DMS153 treated with DMSO at 0.1 percent for 48 hours (cell line): ENCODE measurements around the gene MED15.
A peak's percentile ranks its signal among the peaks of the same experiment; 100 is the strongest.
"Not testable (repeated sequence)": the region's sequence is repeated elsewhere in the genome, so short reads cannot be mapped to it uniquely, and the experiment has no call there.

ENCODE experiments used
- DNase-seq: peaks from one replicate; lab custom pipeline; 2025; ENCODE audit not compliant: unreplicated experiment; lab: John Stamatoyannopoulos, UW

Gene MED15

DNA sequence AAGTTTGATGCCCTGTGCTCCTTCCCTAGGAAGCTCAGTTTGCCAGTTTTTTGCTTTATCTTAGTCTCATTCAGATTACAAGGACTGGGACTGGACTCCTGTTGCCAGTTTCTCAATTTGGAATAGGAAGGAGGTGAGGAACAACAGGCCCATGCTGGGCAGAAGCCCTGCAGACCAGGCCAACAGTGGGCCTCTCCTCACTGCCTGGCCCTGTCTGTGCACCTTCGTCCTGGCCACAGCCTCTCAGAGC is 23.7 kb downstream of the MED15 start:
- DNase-seq: no peak

DNA sequence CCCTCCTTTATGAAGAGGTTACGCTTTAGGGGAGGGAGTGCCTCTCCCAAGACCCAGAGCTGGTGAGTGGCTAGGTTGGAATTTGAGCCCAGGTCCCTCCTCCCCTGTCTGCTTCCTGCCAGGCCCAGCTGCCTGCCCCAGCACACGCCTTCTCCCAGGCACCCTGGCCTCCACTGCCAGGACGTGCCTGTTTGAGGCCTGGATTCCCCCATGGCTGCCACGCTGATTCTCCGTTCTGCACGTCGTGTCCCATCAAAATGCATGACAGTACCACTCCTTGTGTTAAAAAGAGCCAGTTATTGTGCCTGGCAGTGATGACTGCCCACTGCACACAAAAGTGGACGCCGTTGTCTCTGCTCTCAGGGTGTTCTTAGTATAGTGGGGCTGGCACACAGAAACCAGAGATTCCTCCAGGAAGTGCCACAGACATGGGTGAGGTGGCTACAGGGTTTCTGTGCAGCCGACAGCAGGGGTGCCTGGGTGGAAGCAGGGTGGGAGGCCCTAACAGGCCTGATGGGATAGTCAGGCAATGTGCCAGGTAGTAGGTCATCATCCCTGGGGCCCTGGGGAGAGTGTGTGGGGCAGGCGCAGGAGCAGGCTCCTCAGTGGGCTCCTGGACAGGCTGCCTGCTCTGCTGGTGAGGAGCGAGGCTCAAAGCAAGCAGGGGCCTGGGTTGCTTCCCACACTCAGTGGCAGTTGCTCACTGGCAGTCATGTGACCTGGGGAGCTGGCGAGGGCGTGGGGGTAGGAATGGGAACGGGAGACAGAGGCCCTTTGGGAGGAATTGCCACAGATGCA is 24.2 kb downstream of the MED15 start:
- DNase-seq: peak; percentile 13

DNA sequence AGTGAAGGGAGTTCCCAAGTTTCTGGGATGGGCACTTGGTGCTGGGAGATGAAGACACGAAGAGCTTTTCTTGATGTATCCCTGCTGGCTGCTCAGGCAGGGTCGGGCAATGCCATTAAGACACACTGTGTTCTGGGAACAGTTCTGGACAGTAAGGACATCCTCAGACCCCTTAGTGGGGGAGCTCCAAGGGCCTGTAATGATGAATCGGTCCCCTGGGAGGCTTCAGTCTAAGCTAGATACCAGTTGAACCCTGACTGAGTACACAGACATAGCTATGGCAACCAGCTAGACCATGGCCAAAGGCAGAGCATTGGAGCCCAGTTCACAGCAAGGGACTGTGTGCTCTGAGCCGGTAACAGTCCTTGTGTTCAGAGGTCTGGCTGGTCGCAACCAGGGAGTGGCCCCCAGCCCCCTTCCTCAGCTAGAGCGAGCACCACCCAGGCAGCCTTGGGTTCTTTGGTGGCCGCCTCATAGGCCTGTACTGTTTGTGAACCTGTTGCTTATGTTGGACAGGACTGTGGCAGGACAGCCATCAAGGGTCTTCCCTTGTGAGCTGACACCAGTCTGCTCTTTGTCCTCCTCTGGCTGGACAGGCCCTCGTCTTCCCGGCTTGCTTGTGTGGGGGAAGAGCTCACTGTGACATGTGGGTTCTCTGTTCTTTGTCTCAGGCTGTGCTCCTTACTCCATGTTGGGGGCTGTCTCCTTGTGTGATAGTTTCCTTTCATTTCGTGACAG is 25.0 kb downstream of the MED15 start:
- DNase-seq: no peak

DNA sequence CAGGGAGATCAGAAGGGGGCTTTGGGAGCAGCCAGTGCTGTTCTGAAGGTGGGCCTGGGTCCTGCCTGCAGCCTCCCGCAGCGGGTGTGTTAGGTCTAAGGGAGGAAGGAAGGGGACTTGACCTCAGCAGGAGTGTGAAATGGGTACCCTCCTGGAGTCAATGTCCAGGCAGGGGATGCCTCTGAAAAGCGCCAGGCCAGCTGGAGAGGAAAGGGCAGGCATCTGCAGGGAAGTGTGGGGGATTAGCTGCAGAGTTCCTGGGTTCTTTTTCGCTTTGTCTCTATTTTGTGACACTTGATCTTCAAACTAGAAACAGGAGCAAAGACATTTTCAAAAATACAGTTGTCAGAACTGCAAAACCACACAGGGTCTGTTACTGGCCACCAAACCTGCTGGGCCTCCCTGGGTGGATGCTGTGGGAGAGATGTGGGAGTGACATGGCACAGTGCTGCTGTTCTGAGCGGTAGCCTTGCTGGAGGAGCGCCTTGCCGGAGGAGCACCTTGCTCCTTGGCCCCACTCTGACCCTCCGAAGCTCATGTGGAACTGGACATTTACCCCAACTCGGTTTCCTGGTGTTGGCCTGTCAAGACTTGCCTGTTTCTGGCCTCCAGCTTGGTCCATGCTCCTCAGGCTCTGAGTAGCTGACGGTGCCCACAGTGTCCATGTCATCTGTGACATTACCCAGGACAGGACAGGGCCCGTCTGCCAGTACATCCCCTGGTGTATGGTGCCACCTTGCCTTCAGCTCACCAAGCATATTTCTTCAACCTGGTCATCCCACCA is 25.9 kb downstream of the MED15 start:
- no peak for DNase-seq

DNA sequence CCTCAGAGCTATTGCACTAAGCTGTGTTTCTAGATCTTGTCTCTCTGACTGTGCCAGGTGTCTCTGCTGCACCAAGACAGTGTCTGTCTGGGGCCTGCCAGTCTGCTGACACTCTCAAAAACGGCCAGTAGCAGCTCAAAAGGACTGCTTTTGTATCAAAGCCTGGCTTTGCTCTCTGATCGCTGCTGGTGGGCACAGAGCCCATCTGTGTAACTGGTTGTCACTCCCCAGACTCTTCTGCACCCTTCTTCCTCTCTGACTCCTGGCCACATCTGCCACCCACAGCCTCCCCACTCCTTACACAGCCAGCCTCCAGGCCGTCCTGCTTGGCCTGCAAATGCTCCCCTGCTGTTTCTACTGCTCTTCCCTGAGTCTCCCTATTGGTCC is 26.5 kb downstream of the MED15 start:
- DNase-seq: no peak

DNA sequence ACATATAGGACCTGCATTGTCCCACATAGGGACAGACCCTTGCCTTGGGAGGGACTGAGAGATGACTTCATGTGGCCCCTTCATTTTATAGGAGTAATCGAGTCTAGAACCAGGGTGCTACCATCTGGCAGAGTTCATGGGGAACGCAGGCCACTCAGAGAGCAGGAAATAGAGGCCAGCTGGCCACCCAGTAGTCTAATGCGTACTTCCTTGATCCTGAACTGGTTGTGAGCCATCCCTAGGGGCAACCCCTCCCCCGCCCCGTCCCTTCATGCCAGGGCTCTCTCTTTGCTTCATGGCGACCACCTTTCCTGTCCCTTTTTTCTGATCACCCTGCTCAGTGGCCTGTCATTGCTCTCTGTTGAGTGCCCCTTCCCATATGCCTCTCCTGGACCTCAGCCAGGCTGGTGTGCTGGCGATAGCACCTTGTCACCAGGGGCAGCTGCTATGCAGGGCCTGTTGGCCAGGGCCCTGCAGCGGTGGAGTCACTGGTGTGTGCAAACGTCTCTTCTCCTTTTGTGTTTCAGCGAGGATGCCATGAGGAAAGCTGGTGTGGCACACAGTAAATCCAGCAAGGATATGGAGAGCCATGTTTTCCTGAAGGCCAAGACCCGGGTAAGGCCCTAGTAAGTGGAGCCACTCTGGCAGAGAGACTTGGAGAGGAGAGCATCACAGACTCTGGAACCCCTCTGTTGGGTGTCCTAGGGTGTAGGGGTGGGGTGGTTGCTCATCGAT is 29.3 kb downstream of the MED15 start:
- peak; percentile 26 for DNase-seq

DNA sequence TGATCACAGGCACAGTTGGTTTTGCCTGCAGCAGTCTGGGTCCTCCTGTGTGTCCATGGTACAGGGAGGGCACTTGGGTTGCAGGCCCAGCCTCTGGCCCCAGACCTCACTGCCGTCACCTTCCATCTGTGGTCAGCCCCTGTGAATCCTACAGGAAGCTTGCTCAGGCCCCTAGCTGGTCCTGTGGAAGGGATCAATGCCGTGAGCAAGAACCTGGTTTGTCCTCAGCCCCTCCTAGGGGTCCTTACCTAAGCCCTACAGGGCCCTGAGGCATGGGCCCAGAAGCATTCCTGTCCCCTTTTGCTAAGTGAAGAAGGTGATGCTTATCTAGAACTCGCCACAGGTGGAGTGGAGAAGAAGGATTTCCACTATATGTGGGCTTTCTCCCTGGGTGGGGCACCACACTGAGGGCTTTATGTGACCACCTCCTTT is 29.9 kb downstream of the MED15 start:
- no peak for DNase-seq

DNA sequence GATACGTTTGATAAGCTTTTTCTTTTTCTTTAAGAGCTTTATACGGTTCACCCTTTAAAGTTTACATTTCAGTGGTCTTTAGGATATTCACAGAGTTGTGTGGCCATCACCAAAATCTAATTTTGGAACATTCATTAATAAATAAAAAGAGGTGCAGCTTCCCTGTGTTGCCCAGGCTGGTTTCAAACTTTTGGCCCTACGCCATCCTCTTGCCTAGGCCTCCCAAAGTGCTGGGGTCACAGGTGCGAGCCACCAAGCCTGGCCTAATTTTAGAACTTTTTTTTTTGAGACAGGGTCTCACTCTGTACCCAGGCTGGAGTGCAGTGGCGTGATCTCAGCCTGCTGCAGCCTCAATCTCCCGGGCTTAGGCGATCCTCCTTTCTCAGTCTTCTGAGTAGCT is 30.6 kb downstream of the MED15 start:
- DNase-seq: no peak

DNA sequence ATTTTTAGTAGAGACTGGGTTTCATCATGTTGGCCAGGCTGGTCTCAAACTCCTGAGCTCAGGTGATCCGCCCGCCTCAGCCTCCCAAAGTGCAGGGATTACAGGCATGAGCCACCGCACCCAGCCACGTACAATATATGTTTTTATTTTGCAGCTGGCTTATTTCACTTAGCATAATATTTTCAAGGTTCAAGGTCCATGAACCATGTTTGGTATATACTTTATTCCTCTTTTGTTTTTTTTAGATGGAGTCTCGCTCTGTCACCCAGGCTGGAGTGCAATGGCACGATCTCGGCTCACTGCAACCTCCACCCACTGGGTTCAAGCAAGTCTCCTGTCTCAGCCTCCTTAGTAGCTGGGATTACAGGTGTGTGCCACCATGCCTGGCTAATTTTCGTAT is 31.5 kb downstream of the MED15 start:
- DNase-seq: not testable (repeated sequence)

DNA sequence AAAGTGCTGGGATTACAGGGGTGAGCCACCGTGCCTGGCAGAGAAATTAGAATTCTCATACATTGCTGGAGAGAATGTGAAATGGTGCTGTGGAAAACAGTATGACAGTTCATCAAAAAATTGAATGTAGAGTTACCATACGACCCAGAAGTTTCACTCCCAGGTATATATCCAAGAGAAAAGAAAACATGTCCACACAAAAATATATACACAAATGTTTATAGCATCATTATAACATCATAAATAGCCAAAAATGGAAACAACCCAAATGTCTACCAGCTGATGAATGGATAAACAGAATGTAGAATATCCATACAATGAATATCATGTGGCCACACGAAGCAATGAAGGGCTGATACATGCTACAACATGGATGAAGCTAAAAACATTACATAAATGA is 34.6 kb downstream of the MED15 start:
- no peak for DNase-seq

DNA sequence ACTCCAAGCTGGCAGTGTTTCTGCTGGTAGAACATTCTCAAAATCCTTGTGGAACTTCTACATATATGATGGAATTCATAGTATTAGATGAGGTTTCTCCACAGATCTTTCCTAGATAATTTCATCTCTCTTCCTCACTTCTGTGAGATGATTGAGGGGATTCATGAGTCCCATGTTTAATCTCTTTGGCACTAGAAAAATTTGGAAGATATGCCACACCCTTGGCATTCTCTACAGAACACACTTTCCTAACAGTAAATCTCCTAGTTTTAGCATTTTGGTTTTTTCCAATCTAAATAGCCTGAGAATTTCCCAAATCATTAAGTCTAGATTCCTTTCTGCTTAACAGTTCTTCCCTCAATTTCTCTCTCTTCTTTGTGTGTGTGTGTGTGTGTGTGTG is 35.3 kb downstream of the MED15 start:
- no peak for DNase-seq

DNA sequence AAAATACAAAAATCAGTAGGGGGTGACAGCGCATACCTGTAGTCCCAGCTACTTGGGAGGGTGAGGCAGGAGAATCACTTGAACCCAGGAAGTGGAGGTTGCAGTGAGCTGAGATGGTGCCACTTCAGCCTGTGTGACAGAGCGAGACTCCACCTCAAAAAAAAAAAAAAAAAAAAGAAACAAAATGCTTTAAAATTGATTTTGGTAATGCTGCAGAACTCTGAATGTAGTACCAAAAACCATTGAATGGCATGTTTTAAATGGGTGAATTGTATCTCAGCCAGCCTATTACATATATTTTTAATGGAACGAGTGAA is 37.9 kb downstream of the MED15 start:
- DNase-seq: not testable (repeated sequence)

DNA sequence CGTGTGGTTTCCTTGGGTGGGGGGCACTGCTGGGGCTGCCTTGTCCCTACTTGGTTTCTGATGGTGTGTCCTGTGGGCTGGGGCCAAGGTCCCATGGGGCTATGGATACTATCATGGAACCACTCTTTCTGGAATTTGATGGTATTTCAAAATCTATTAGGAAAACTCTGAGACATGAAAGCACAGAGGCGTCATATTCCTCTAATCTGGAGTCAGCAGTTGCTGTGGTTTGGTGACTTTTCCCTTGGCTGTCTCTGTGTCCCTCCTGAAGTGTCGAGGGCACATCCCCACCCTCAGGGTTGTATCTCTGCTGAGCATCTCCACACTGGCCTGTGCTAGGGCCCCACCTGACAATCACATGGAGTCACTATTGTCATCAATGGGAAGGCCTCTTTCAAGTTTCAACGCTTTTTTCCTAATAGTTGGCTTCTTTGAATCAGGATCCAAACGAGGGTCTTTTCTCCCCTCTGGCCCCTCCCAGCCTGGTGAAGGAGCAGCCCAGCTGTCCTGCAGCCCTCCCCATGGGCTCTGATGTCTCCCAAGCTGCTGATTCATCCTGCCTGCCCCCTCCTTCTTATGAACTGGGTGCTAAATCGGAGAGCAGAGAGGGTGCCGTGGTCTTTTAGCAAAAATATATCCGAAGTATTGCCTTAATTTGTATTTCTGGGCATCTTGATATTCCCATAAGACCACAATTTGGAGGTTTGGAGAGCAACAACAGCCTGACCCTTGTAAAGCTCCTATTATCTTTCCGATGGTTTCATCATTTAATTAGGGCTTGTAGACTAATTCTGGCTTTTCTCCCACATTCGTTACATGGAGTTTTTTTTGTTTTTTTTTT is 38.5 kb downstream of the MED15 start:
- no peak for DNase-seq

DNA sequence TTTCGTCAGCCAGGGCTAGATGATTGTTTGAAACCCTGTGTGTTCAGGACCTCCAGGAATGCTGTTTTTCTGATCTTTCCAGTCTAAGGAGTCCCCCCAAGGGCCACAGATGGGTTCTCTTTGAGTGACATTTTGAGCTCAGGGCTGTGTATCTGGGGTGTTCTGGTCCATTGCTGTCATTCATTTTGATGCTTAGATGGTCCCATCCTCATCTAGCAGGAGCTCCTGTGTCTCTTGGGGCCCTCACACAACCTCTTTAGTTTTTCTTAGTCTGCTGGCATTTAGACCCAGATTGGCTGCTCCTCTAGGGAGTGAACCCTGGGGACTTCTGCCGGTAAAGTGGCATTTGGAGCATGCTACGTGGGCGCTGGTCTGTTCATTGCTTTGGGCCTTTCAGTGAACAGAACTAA is 39.1 kb downstream of the MED15 start:
- no peak for DNase-seq

DNA sequence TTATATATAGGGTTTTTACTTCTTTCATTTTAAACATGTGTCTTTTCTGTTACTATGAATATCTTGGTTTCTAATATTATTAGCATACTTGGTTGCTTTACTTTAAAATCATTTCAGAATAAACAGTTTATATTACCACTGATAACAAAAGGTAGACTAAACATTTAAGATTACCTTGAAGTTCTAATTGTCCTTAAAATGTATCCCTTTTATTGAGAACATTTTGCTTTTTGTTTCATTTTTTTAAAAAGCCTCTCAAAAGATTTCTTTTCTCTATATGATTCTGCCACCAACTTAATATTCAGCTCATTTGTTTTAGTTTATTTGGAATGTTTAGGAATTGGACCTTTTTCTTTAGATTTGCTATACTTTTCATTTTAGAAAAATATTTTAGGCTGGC is 39.6 kb downstream of the MED15 start:
- no peak for DNase-seq

DNA sequence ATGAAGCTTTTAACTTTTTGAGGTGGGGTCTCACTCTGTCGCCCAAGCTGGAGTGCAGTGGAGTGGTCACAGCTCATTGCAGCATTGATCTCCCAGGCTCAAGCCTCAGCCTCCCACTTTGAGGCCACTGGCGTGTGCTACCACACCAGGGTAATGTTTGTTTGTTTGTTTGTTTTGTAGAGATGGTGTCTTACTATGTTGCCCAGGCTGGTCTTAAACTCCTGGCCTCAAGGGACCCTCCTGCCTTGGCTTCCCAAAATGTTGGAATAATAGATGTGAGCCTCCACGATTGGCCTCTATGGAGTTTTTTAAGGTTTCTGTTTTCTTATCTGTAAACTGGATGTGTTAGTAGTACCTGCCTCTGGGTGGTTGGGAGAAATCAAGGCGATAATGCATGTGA is 41.4 kb downstream of the MED15 start:
- no peak for DNase-seq

DNA sequence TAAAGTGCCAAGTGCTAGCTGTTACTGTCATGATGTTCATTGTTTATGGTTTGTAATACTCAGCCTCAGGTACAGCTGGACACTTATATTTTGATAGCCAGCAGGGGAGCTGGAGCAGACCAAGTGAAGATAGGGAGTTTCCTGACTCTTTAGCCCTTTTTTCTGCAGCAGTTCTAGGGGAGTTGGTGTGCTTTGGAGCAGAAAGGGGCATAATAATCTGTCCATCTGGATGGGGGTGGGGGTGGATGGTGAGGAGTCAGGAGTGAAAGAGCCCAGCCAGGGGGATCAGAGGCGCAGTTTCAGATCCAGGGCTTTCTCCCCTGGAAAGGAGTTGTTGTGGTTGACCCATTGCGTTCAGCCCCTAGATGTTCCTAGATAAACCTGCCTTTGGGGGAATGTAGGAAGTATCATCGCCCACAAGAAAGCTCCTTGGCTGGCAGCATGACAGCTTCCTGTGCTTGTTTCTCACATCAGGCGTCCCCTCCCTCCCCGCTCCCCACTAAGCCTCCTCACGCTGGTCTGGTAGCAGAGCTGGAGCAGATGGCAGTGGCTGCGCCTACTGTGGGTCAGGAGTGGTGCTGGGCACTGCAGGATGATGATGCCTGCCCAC is 41.9 kb downstream of the MED15 start:
- no peak for DNase-seq

DNA sequence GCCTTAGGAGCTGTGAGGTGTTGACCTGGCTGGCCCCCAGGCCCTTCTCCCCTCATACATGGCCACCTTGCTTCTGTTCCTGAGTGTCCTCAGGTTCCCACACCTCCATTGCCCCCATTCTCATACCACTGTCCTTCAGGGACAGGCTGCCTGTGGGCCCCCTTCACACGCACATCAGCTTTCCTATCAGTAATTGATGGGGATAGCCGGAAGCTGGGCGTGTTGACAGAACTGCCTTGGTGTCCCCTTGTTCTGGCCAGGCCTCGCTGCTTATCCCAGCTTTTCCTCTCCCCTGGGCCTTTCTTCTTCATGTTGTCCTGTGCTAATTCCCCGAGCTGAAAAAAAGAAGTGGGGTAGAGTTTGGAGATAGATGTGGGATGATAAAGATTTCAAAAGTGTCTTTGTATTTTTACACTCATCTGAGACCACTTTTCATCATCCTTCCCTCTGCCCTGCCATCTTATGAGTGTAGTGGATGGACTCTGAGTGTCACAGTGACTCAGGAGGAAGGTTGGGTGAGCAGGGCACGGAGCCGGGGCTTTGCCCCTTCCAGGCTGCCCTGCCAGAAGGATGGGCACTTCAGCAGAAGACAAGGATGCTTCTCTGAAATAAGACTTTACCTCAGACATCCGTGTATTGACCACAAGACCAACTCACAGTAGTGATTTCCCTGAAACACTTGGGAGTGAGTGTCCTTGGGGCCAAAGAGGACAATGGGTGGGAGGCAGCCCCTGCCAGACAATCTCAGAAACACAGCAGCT is 42.8 kb downstream of the MED15 start:
- DNase-seq: no peak
